Stimulated activated CD4-positive, alpha-beta T cell treated with anti-CD3 and anti-CD28 coated beads, Interleukin-15, amount 100 ng/mL, for 48 hours (primary cell): Measurements from ENCODE around the gene CCT2.

ENCODE experiments used
- DNase-seq, 2 donors: peaks; one replicate each; pipeline ENCODE4 v3.0.0-alpha.2; 2020; ENCODE audit warnings: low read depth in 2 of 2

Gene CCT2

GRCh38 chr12:69585189-69586062, at the start of gene CCT2:
CCT2 (plus strand) TSS chr12:69585459; CDS start chr12:69585522, 63 bp downstream.
- peak; percentile 95 for DNase-seq

- no peak for DNase-seq
Observed at GRCh38 chr12:69540987-69541386, 44.3 kb upstream of the CCT2 start.

- DNase-seq, result no peak
Observed at GRCh38 chr12:69544087-69544486, 41.2 kb upstream of the CCT2 start.

- no peak for DNase-seq
Observed at GRCh38 chr12:69545081-69545480, 40.2 kb upstream of the CCT2 start.

GRCh38 chr12:69546693-69547438, 38.4 kb upstream of the CCT2 start:
- no peak for DNase-seq

- DNase-seq, result no peak
Observed at GRCh38 chr12:69548687-69549086, 36.6 kb upstream of the CCT2 start.

GRCh38 chr12:69550569-69551350, 34.5 kb upstream of the CCT2 start:
- DNase-seq, result no peak

- DNase-seq, result no peak
Observed at GRCh38 chr12:69553628-69554248, 31.5 kb upstream of the CCT2 start.

GRCh38 chr12:69555461-69555860, 29.8 kb upstream of the CCT2 start:
- no peak for DNase-seq

GRCh38 chr12:69556383-69556782, 28.9 kb upstream of the CCT2 start:
- no peak for DNase-seq

GRCh38 chr12:69563166-69563762, 22.0 kb upstream of the CCT2 start:
- DNase-seq, result no peak

GRCh38 chr12:69566603-69567002, 18.7 kb upstream of the CCT2 start:
- DNase-seq, result no peak

- no peak for DNase-seq
Observed at GRCh38 chr12:69569236-69569635, 16.0 kb upstream of the CCT2 start.

- DNase-seq, result no peak
Observed at GRCh38 chr12:69570000-69570516, 15.2 kb upstream of the CCT2 start.

- peak in 1 of 2 donors; percentile 18 for DNase-seq
Observed at GRCh38 chr12:69570545-69571399, 14.5 kb upstream of the CCT2 start.

GRCh38 chr12:69575346-69575745, 9.9 kb upstream of the CCT2 start:
- DNase-seq, result no peak

GRCh38 chr12:69578283-69578682, 7.0 kb upstream of the CCT2 start:
- no peak for DNase-seq

GRCh38 chr12:69579029-69579428, 6.2 kb upstream of the CCT2 start:
- DNase-seq, result no peak

- no peak for DNase-seq
Observed at GRCh38 chr12:69580074-69580473, 5.2 kb upstream of the CCT2 start.

- DNase-seq, result no peak
Observed at GRCh38 chr12:69583203-69583602, 2.1 kb upstream of the CCT2 start.
